ENCODE data around the gene IL20RB. TPM values are rescaled to one million over a fixed set of nuclear protein-coding genes. Genes with fewer than 3 reads are reported as not detected.

Gene IL20RB
- total RNA-seq, 4 donors from 2014 or later = 1.1 to 4.4 (median 2.3) TPM

DNA sequence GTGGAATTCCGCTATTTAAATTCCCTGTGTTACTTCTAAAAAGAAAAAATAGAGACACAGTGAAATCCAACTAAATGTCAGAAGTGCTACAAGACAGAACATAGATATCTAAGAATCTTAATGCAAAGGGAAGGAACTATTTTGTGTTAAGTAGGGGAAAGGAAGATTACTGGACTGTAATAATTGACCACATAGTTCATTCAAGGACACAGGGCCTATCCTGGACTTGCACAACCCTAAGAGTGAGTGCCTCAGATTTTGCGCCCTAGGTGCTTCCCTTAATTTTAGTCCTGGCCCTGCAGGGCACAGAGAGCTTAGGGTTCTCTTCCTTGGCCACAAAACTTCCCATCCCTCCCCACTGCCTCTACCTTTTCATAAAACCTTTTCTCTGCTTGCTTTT is 3.5 kb upstream of the IL20RB start:
- TF ChIP-seq, protein P1, sequence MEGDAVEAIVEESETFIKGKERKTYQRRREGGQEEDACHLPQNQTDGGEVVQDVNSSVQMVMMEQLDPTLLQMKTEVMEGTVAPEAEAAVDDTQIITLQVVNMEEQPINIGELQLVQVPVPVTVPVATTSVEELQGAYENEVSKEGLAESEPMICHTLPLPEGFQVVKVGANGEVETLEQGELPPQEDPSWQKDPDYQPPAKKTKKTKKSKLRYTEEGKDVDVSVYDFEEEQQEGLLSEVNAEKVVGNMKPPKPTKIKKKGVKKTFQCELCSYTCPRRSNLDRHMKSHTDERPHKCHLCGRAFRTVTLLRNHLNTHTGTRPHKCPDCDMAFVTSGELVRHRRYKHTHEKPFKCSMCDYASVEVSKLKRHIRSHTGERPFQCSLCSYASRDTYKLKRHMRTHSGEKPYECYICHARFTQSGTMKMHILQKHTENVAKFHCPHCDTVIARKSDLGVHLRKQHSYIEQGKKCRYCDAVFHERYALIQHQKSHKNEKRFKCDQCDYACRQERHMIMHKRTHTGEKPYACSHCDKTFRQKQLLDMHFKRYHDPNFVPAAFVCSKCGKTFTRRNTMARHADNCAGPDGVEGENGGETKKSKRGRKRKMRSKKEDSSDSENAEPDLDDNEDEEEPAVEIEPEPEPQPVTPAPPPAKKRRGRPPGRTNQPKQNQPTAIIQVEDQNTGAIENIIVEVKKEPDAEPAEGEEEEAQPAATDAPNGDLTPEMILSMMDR (IDR thresholded peaks at IDR 0.05) = no peak
- ATAC-seq (ENCODE audit: low FRiP score) (no peak), DNase-seq (ENCODE audit: low spot score) (no peak)

DNA sequence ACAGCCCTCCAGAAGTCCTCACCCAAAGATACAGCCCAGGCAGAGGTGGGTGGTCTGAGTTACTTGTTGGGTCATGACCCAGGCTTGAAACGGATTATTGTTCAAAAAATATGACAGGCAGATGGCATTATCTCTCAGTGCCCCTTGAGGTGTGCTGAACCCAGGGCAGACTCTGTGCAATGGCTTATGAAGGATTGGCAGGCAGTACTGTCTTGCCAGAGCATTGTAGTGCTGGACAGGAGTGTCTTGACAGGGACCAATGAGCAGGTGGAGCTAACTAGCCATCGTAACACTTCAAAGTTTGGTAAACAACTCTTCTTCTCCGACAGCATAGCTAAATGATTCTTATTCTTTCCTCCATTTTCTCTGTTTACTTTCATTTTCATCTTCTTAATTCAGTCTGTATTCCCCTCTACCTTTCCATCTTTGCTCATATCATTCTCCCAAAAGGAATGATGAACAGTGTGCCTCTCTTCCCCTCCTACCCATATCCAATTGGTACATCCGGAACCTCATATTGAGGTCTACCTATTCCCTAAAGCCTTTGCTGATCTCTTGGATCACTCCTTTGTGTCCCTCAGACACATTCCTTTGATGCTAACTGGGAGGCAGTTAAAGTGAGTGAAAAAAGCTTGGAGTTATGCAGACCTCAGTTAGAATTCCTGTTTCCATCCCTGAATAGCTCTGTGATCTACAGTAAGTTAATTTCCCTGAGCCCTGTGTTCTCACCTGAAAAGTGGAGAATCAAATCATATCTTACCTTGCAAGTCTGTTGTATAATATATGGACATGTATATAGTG is 2.6 kb upstream of the IL20RB start:
- DNase-seq (ENCODE audit: low spot score) (no peak), ATAC-seq (ENCODE audit: low FRiP score) (no peak)
- TF ChIP-seq, protein P1 (IDR thresholded peaks at IDR 0.05) = no peak

DNA sequence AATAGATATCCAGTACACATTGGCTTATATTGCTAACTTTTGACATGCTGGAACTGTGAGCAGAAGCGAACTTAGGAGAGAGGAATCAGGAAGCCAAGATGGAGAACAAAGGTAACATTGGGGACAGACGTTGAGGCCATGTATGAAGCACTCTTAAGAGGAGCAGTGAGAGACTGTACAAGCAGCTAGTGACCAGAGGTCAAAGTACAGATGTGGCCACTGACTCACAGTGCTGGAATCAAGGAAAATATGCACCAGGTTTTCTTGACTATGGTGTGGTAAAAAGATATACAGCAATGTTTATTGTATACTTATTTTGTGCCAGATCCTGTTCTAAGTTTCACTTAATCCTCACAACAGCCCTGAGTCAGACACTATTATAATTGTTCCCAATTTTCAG is 2.0 kb upstream of the IL20RB start:
- TF ChIP-seq, protein P1 (IDR thresholded peaks at IDR 0.05) = no peak
- ATAC-seq (ENCODE audit: low FRiP score) = no peak
- no peak for DNase-seq (ENCODE audit: low spot score)

DNA sequence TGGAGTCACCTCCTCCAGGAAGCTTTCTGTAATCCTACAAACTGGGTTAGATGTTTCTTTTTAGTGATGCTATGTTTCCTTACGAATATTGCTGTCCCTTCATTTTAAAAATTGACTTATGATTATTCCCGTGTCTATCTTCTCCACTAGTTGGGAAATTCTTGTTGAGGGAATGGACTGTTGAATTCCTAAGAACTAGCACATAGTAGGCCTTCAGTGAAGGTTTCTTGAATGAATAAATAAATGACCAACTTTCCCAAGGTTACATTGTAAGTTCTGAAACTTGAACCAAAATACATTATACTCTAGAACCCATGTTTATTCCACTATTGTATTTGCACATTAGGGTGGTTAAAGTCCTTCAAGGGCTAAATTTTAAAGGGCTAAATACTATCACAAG is 812 bp upstream of the IL20RB start:
- DNase-seq (ENCODE audit: low spot score) = no peak
- TF ChIP-seq, protein P1 (IDR thresholded peaks at IDR 0.05) = no peak
- ATAC-seq (ENCODE audit: low FRiP score) = no peak

DNA sequence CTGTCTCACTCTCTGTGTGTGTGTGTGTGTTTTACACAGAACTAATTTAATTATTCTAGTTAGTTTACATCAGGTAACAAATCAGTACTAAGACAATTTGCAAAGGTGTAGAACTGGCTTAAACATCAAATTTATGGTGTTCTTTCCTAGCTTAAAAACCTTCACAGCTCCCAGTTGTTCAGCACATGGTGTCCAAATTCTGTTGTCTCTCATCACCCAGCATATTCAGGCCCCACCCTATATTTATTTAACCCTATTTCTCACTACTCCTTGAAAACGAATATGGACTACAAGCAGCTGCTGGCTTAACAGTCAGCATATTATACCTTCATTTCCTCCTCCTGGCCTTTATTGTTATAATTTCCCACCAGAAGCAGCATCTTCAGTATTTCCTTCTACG is 1.2 kb downstream of the IL20RB start:
- TF ChIP-seq, protein P1 (IDR thresholded peaks at IDR 0.05) = no peak
- DNase-seq (ENCODE audit: low spot score) (no peak), ATAC-seq (ENCODE audit: low FRiP score) (no peak)

DNA sequence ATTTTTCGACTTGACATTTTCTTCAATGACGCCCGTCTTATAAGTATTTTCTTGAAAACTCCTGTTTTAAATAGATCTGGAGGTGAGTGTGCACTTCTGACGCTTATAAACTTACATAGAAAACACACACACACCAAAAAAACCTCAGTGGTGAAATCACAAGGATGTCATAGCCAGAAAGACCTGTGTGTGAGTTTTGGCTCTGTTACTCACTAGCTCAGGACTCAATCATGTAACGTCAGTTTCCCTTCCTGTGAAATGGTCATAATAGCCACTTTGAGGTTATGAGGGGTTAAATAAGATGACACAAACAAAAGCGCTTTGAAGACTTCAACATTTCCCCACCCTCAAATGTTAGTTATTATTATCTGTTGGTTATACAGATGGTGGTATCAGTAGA is 1.8 kb downstream of the IL20RB start:
- no peak for ATAC-seq (ENCODE audit: low FRiP score)
- TF ChIP-seq, protein P1 (IDR thresholded peaks at IDR 0.05) = no peak
- no peak for DNase-seq (ENCODE audit: low spot score)
